ENCODE data around the gene ACACA.

DNA sequence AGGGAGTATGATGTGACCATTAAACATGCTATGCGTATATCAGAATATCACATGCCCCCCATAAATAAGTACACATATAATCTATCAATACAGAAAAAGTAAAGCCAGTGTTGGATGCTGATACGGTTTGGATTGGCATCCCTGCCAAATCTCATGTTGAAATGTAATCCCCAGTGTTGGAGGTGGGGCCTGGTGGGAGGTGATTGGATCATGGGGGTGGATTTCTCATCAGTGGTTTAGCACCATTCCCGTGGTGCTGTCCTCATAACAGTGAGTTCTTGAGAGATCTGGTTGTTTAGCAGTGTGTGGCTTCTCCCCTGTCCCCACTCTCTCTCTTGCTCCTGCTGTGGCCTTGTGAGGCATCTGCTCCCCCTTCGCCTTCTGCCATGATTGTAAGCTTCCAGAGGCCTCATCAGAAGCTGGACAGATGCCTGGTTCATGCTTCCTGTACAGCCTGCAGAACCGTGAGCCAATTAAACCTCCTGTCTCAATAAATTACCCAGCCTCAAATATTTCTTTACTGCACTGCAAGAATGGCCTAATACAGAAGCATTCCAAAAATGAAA, 369.0 kb downstream of the ACACA start:
- TF ChIP-seq CTCF (IDR thresholded peaks at IDR 0.05) (no peak), EP300 (IDR thresholded peaks at IDR 0.05) (no peak)

All from tibial nerve (tissue), 4 donors.